ENCODE data around the gene VRK1.

The VRK1 gene

DNA sequence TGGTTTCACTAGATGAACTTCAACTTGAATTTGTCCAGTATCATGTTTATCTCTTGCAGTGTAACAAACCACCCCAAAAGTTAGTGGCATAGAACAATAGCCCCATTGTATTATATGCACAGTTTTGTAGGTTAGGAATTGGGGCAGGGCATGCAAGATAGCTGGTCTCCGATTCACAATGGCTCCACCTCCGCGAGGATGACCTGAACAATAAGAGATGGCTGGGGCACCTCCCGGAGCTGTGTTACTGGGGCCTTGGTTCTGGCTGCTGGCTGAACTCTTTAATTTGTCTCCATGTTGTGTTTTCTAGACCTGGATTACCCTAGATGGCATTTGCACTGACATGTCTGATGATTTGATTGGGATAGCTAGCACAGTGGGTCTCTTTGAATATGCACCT, 20.4 kb upstream of the VRK1 start:
- DNase-seq (no peak), ATAC-seq (replicated peaks) (no peak)
- H3K36me3 Mint-ChIP-seq, result no peaks in the 10 kb centered on the region
- H3K9me3 Mint-ChIP-seq, result no peaks in the 10 kb centered on the region
- no peak overlapping the region for H3K4me3 Mint-ChIP-seq
- peaks cover 17 to 28% of the 10 kb centered on the region in 2 donors for H3K27me3 Mint-ChIP-seq
- no peaks in the 10 kb centered on the region for H3K4me1 Mint-ChIP-seq
- no peak overlapping the region for H3K27ac Mint-ChIP-seq

DNA sequence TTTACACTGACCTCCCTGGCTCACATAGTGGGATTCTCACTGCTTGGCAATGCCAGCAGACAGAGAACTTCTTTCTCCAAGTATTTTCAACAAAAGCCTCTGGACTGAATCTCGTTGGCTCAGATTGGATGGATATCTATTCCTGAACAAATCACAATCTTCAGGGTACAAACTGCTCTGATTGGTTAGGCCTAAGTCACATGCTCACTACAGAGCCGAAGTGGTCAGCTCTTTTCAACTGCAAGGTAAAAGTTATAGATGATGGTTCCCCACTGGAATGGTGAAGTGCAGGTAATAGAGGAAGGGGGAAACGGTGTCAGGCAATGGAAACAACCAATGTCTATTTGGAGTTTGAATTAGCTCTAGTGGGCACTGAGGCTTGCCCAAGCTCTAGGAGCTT, 16.7 kb upstream of the VRK1 start:
- no peak overlapping the region for H3K4me3 Mint-ChIP-seq

GRCh38 chr14:96781371-96781770, 15.8 kb upstream of the VRK1 start:
- Mint-ChIP-seq H3K27me3 (peaks cover 26 to 30% of the 10 kb centered on the region in 2 donors), H3K4me3 (no peak overlapping the region), H3K9me3 (no peaks in the 10 kb centered on the region), H3K27ac (no peak overlapping the region), H3K4me1 (no peaks in the 10 kb centered on the region), H3K36me3 (no peaks in the 10 kb centered on the region)
- DNase-seq (no peak), ATAC-seq (replicated peaks) (no peak)

More for the DNA sequence above, 16.7 kb upstream of the VRK1 start:
- H3K9me3 Mint-ChIP-seq, result no peaks in the 10 kb centered on the region
- no peaks in the 10 kb centered on the region for H3K36me3 Mint-ChIP-seq
- DNase-seq (no peak), ATAC-seq (replicated peaks) (no peak)
- H3K27ac Mint-ChIP-seq, result no peak overlapping the region
- peaks cover 21 to 25% of the 10 kb centered on the region in 2 donors for H3K27me3 Mint-ChIP-seq
- no peaks in the 10 kb centered on the region for H3K4me1 Mint-ChIP-seq

GRCh38 chr14:96782436-96782835, 14.7 kb upstream of the VRK1 start:
- Mint-ChIP-seq H3K4me1 (no peaks in the 10 kb centered on the region), H3K36me3 (no peaks in the 10 kb centered on the region), H3K27ac (no peak overlapping the region), H3K27me3 (peaks cover 26 to 32% of the 10 kb centered on the region in 2 donors), H3K4me3 (no peak overlapping the region), H3K9me3 (no peaks in the 10 kb centered on the region)
- DNase-seq (no peak), ATAC-seq (replicated peaks) (no peak)

DNA sequence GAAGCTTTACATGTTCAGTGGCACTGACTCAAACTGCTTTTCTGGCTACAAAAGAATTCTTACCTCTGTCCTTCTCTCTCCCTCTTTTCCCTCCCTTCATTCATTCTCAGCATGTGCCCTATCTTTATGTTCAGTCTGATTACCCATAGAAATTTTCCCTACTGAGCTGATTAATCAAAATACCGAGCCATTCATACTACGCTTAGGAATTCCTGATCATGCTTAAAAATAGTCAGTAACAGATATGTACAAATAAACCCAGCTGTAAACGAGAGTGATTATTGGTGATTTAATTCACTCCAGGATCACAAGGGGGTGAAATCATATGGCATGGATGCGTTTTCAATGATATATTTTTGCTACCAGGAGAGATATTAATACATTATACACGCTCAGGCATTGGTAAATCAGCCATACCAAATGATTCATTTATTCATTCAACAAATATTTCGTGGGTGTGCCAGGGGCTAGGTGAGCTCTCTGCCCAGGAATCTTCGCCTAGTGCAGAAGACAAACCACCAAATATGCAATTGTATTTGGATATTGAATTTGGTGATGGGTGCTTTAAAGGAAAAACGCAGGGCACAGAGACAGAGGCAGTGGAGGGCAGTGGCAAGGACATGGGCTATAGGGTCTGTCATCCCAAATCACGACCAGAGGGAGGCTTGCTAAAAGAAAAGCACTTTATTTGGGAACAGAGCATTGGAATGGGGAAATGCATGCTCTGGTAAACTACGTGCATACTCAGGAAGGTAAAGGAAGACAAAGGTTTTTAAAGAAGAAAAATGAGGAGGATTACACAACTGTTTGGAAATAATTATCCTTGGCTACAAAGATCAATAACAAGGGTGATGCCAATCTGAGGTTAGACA, 13.9 kb upstream of the VRK1 start:
- H3K4me3 Mint-ChIP-seq, result no peak overlapping the region
- ATAC-seq (replicated peaks) (no peak), DNase-seq (no peak)
- no peak overlapping the region for H3K27ac Mint-ChIP-seq
- H3K4me1 Mint-ChIP-seq, result no peaks in the 10 kb centered on the region
- H3K9me3 Mint-ChIP-seq, result no peaks in the 10 kb centered on the region
- H3K27me3 Mint-ChIP-seq, result peaks cover 23 to 27% of the 10 kb centered on the region in 2 donors
- H3K36me3 Mint-ChIP-seq, result no peaks in the 10 kb centered on the region

GRCh38 chr14:96783915-96784224, 13.3 kb upstream of the VRK1 start:
- Mint-ChIP-seq H3K4me1 (no peaks in the 10 kb centered on the region), H3K27ac (no peak overlapping the region), H3K27me3 (peaks cover 27 to 29% of the 10 kb centered on the region in 2 donors), H3K36me3 (no peaks in the 10 kb centered on the region), H3K4me3 (no peak overlapping the region), H3K9me3 (no peaks in the 10 kb centered on the region)
- ATAC-seq (replicated peaks) (no peak), DNase-seq (no peak)

DNA sequence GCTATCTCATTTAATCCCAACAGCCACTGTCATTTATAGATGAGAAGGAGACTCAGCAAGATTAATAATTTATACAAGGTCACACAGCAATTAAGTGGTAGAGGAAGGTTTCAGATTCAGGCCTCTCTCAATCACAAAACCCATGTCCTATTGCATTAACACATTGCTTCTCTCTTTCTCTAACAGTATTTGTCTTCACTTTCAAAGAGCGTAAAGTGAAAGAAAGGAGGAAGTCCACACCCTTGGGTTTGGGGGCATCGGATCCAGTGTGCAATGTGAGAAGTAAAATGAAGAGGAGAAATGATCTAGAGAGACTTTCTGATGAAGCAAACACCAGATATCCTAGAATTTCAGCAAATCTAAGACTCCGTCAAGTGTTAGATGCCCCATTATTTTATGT, 7.0 kb upstream of the VRK1 start:
- no peak for DNase-seq
- no peaks in the 10 kb centered on the region for H3K36me3 Mint-ChIP-seq
- no peaks in the 10 kb centered on the region for H3K4me1 Mint-ChIP-seq
- peaks cover 42 to 48% of the 10 kb centered on the region in 2 donors for H3K27me3 Mint-ChIP-seq
- ATAC-seq (replicated peaks), result no peak
- no peak overlapping the region for H3K4me3 Mint-ChIP-seq
- H3K27ac Mint-ChIP-seq, result no peak overlapping the region
- no peaks in the 10 kb centered on the region for H3K9me3 Mint-ChIP-seq

GRCh38 chr14:96790706-96791105, 6.5 kb upstream of the VRK1 start:
- DNase-seq, result no peak
- Mint-ChIP-seq H3K27me3 (peaks cover 43 to 48% of the 10 kb centered on the region in 2 donors), H3K4me3 (no peak overlapping the region), H3K27ac (no peak overlapping the region), H3K4me1 (no peaks in the 10 kb centered on the region), H3K36me3 (no peaks in the 10 kb centered on the region), H3K9me3 (no peaks in the 10 kb centered on the region)
- ATAC-seq (replicated peaks), result no peak

DNA sequence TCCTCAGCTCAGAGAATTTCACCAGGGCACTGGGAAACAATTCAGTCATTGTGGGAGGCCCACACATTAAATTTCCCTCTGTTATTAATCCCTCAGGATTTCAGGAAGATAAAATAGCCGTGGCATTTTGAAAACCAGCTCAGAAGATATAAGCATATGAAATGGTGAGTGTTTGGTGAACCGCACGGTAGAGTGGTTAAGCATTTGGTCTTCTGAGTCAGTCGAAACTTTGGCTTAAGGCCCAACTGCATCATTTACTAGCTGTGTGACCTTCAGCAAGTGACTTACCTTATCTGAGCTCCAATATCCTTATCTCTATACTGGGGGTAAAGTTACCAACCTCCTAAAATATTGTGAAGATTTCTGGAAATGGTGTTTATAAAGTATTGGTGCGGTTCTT, 5.2 kb upstream of the VRK1 start:
- ATAC-seq (replicated peaks) (no peak), DNase-seq (no peak)
- Mint-ChIP-seq H3K27ac (no peak overlapping the region), H3K36me3 (no peaks in the 10 kb centered on the region), H3K4me1 (peaks cover 0 to 2% of the 10 kb centered on the region in 2 donors), H3K9me3 (no peaks in the 10 kb centered on the region), H3K4me3 (no peak overlapping the region), H3K27me3 (peaks cover 41 to 43% of the 10 kb centered on the region in 2 donors)

GRCh38 chr14:96792591-96792990, 4.6 kb upstream of the VRK1 start:
- Mint-ChIP-seq H3K9me3 (no peaks in the 10 kb centered on the region), H3K27me3 (peaks cover 41 to 43% of the 10 kb centered on the region in 2 donors), H3K4me3 (no peak overlapping the region), H3K4me1 (peaks cover 0 to 2% of the 10 kb centered on the region in 2 donors), H3K27ac (no peak overlapping the region), H3K36me3 (no peaks in the 10 kb centered on the region)
- ATAC-seq (replicated peaks) (no peak), DNase-seq (no peak)

DNA sequence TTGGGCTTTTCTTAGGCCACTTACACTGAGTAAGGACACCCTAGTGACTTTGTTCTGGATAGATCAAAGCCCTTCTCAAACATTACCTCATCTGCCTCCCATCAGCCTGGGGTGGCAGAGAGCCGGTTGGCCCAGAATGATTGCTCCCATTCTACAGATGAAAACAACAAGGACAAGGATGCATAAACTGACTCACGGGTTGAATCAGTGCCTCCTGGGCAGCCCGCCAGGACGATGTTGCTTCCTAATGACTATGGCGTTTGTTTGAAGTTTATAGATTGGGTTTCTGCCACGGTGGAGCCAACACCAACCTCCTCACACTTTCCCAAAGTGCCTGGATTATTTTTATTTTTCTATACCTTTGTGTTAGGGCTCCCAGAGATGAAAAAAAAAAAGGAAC, 3.6 kb upstream of the VRK1 start:
- no peak for DNase-seq
- Mint-ChIP-seq H3K27ac (no peak overlapping the region), H3K36me3 (no peaks in the 10 kb centered on the region)

GRCh38 chr14:96795109-96795828, 1.9 kb upstream of the VRK1 start:
- Mint-ChIP-seq H3K9me3 (no peaks in the 10 kb centered on the region), H3K4me1 (peaks cover 13 to 19% of the 10 kb centered on the region in 2 donors), H3K4me3 (no peak overlapping the region), H3K27ac (no peak overlapping the region), H3K36me3 (no peaks in the 10 kb centered on the region), H3K27me3 (peaks cover 30 to 43% of the 10 kb centered on the region in 2 donors)
- no peak for DNase-seq
- ATAC-seq (replicated peaks), result no peak

More for the DNA sequence above, 3.6 kb upstream of the VRK1 start:
- no peak overlapping the region for H3K4me3 Mint-ChIP-seq
- H3K9me3 Mint-ChIP-seq, result no peaks in the 10 kb centered on the region
- no peak for ATAC-seq (replicated peaks)
- peaks cover 37 to 43% of the 10 kb centered on the region in 2 donors for H3K27me3 Mint-ChIP-seq
- peaks cover 9 to 10% of the 10 kb centered on the region in 2 donors for H3K4me1 Mint-ChIP-seq

DNA sequence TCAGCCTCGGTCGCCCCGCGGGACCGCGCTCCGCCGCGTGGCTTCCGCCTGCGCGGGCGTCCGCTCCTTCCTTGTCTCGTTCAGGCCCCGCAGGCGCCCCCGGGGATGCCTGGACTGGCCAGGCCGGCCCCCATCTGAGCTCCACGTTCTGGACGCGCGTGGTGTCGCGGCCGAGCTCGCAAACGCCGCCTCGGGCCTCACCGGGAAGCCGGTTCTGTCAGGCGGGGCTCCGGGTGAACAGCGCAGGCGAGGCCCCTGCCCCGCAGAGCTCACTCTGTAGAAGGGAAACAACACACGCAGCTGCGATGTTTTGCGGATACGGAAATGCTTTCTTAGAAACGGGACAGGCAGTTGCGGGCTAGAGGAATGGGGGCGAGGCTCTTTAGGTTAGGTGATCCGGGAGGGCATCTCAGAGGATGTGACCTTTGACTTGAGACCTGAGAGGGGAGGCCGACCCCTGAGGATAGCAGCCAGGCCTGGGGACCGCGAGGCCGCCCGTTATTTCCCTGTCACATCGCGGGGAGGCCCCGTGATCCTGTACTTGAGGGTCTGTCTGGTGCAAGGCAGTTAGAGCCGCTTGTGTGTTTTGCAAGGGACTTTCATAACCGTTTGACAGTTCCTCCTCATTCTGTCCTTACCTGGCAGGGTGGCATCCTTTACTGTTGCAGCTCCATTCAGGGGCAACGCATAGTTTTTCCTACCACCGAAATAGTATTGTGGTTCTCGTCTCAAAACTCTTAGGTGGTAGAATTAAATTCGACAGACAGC, 584 bp downstream of the VRK1 start:
- H3K4me1 Mint-ChIP-seq, result peaks cover 13 to 19% of the 10 kb centered on the region in 2 donors
- peak overlapping the region; percentile 96 for H3K27ac Mint-ChIP-seq
- H3K4me3 Mint-ChIP-seq, result peak overlapping the region; percentile 96
- ATAC-seq (replicated peaks), result peak; percentile 52 to 55
- H3K9me3 Mint-ChIP-seq, result no peaks in the 10 kb centered on the region
- H3K36me3 Mint-ChIP-seq, result no peaks in the 10 kb centered on the region
- peaks cover 19 to 24% of the 10 kb centered on the region in 2 donors for H3K27me3 Mint-ChIP-seq
- DNase-seq, result peak; percentile 36

- H3K27ac Mint-ChIP-seq, result no peak overlapping the region
- peaks cover 11 to 20% of the 10 kb centered on the region in 2 donors for H3K27me3 Mint-ChIP-seq
- no peaks in the 10 kb centered on the region for H3K36me3 Mint-ChIP-seq
- no peaks in the 10 kb centered on the region for H3K9me3 Mint-ChIP-seq
- peaks cover 16 to 22% of the 10 kb centered on the region in 2 donors for H3K4me1 Mint-ChIP-seq
- ATAC-seq (replicated peaks), result no peak
- DNase-seq, result no peak
- no peak overlapping the region for H3K4me3 Mint-ChIP-seq
Measured at GRCh38 chr14:96798956-96799355, 1.8 kb downstream of the VRK1 start.
